NCI-H510A treated with DMSO at 0.1 percent for 48 hours (cell line): ENCODE results near the gene LCP1.
A peak's percentile ranks its signal among the peaks of the same experiment; 100 is the strongest.

ENCODE experiments used
- DNase-seq: peaks from one replicate; lab custom pipeline; 2025; lab: John Stamatoyannopoulos, UW

The LCP1 gene

DNA sequence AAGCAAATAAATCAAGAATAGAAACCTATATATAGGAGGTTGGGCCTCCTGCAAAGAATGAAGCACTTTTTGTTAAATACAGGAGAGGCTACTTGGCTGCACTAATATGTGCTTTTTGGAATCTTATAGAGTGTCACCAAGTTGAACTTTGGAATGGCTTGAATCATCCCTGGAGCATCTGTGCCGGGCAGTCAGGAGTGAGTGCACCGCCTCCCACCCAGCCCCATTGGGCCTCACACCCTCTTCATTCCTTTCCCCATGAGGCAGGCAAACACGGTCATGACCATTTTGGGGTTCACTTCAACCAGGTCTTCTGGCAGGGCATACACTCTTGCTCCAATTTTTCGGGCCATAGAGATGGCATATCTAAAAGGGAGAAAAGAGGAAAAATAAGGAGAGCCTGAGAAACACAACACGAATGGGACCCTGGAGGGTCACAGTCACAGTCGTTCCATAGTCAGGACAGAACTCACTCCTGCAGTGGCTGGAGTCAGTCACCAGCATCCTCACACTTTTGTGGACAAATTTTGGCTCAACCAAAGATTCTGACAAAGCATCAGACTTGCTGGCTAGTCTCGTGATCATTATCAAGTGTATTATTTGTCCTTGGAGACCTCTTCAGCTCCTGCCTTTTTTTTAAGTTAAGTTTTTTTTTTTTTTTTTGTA lies 54.5 kb downstream of the LCP1 start:
- no peak for DNase-seq

DNA sequence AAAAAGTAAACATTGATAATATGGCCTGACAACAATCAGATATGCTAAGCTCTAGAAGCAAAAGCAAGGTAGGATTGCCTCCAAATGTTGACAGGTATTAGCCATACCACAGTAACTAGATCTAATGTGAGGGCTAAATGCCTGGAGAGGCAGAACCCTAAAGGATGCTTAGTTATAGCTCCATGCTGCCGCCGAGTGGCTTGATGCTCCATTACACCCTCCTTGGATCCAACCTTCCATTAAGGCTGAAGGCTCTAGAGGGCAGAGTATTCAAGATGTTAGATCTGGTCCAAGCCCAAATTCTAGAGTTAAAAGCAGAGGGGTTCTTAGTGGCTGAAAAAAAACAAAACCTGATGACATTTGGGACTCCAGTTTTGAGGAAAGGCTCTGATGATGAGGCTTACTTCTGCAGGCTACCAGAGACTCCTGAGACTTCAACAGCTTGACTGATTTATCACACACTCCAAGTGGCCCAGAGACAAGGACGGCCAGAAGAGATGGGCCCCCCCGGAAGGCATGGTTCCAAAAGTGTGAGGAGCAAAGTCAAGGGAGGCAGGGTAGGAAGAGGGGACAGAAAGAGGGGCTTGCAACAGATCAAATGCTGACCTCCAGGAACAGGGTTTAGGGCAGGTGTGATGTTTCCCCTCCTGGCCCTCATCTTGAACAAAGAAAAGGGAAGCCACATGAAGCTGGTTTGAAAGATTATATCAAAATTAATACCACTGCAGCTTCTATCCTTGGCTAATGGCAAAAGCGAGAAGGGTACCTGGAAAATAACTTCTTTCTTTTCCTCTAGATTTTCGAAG lies 55.2 kb downstream of the LCP1 start:
- peak; percentile 30 for DNase-seq

DNA sequence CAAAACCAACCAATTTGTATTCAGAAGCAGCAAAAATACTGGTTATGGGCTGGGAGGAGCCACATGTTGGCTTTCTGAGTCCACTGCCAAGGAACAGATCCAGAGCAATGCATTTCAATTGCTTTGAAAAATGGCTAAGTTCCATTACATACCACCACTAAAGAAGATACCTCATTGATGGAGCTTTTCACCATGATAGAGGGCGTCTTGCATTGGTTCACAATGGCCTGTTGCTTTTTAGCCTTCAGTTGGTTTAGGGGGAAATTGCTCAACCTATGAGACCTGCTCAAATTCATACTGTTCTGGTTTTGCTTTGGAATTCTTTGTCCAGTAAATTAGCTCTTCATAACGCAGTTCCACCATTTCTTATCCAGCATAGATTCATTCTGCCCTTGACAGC lies 55.9 kb downstream of the LCP1 start:
- no peak for DNase-seq

DNA sequence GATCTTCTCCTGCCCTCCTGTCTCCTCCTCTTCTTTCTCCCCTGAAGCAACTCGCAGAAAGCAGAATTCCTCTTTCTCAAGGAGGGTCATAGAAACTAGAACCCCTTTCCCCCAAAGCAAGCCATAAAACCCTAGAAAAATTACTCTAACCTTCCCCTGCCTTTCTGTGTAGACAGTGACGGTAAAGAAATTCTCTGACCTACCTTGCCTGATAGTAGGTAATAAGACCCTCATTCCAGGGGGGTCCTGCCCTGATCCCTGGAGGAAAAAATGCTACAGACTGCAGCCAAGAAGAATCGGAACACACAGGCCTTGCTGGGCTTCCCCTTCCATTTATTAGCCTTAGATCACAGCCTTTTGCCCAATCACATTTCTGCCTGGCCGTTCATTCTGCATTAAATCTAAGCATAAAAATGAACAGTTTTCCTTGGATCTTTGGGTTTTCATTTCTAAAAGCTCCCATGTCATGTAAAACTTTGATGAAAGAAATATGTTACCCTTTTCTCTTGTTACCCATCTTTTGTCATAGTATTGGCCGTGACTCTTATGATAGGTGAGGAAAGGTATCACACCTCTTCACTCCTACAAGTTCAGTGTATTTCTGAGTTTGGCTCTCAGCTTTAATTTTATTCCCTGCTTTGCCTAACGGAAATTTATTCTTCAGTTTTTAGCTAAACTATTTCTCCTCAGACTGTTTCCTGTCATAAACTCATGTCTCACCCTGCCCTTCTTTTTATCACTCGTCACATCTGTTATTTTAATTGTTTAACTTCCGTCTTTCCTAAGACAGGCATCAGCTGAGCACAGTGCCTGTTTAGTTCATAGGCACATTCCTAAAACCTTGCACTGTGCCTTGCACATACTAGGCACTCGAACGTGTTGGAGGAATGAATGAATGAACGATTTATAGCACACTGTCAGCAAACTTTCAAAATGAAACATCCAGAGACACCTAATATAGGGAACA lies 56.7 kb downstream of the LCP1 start:
- no peak for DNase-seq

DNA sequence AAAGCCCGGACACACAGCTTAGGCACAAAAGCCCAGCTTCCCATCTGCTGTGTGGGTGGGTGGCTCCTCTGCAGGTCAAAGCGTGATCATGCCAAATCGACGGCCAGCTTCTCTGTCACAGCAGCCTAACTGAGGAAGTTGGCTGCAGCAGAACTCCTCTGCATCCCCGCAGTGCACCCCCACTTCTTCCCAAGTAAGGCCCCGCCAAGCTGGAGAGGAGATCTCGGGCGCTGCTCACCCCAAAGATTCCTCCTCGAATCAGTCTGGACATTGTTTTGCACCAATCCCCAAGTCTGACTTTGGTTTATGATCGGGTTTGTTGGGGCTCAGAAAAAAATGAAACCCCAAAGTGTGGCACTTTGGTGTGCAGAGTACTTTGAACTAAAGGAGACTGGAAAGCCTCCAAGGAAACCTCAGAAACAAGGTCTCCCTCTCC lies 57.4 kb downstream of the LCP1 start:
- DNase-seq, result no peak

DNA sequence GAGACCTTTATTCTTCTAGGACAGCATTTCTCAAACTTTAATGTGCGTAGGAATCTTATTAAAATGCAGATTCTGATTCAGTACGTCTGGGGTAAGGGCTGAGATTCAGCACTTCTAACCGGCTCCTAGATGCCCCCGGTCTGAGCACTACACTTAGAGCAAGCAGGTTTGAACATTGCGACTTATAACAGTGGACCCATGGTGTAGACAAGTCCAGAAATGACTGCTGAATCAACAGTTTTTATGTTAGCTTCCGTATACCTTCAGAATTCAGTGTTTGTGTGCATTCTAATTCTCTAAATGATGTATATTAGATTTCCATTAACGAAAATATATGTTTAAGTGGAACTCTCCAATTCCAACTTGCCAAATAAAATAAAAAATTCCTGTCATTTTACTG lies 59.7 kb downstream of the LCP1 start:
- DNase-seq, result no peak

DNA sequence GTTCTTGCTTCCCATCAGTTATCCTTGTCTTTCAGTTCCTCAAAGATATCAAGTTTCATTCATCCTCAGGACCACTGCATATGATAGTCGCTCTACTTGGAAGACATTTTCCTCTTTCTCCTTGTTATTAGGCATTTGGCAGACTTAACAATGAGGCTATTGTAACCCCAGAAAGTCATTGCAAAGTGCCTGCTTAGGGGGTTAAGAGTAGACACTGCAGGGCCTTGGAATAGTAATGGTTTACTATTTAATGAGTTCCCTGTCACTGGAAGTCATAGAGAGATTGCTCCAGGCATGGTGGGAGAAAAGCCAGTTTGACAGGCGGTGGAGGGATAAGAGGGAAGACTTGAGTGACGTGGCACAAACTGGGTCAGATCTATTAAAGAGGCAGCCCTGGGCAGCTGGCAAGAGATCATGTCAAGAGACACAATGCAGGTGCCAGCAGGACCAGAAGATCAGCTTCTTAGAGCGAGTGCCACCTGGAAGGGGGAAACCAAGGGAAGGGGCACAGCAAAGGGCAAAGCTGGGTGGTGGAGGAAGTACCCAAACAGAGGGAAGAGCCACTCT lies 60.3 kb downstream of the LCP1 start:
- no peak for DNase-seq

DNA sequence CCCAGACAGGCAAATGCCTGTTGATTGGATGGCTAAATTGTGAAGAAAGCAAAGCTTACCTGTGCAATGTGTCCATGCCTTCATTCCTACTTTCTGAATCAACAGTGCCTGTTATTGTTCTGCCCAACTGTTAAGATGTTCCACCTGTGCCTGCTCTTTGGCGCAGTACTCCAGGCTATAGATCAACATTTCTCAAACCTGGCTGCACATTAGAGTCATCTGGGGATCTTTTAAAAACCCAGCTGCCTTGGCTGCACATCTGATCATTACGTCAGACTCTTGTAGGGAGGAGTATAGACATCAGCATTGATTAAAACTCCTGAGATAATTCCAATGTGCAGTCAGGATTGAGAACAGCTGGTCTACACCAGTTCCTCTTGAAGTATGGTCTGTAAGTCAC lies 60.9 kb downstream of the LCP1 start:
- no peak for DNase-seq

DNA sequence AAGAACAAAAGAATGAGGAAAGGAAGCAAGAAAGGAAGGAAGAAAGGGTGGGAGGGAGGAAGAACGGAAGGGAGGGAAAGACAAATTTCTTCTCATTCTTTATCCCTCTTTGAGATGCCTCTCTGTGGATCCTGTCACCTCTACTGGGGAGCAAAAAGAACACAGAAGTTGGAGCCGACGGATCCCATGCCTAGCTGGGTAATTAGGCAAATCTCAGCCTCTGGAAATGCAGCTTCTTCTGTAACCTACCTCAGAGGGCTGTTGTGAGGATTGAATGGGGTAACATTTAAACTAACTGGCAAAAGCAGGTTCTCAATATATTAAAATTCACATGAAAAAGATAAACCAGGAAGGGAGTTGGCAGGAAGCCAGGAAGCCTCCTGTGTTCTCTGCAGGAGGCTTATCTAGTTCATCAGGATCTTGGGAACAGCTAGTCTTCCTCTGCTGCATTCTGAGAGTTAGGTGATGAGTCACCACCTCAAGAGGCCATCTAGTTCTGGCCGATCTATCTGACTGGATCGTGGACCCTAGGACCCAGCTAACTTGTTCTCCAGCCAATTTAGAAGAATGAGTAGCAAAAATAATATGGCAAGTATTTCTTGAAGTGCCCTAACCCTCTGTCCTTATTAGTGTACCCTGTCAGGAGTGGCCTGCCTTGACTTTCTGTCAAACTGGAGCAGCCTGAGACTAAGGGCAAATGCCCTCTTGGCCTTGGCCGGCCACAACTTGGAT lies 61.9 kb downstream of the LCP1 start:
- no peak for DNase-seq

DNA sequence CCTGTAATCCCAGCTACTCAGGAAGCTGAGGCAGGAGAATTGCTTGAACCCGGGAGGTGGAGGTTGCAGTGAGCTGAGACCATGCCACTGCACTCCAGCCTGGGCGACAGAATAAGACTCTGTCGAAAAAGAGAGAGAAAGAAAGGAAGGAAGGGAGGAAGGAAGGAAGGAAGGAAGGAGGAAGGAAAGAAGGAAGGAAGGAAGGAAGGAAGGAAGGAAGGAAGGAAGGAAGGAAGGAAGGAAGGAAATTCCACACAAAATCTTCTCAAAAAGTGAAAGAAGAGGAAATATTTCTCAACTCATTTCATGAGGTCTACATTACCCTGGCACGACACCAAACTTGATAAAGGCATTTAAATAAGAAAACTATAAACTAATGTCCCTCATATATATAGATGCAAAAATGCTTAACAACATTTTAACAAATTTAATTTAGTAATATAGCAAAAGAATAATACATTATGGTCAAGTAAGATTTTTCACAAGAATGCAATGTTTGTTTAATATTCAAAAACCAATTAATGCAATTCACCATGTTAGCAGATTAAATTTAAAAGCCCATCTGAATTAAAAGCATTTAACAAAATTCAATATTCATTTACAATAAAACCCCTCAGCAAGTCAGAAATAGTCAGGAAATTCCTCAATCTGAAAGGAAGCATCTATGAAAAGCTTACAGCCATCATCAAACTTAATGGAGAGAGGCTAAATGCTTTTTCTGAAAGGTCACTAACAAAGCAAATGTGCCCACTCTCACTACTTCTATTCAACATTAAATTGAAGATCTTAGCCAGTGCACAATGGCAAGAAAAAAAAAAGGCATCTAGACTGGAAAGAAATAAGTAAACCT lies 65.1 kb downstream of the LCP1 start:
- no peak for DNase-seq

DNA sequence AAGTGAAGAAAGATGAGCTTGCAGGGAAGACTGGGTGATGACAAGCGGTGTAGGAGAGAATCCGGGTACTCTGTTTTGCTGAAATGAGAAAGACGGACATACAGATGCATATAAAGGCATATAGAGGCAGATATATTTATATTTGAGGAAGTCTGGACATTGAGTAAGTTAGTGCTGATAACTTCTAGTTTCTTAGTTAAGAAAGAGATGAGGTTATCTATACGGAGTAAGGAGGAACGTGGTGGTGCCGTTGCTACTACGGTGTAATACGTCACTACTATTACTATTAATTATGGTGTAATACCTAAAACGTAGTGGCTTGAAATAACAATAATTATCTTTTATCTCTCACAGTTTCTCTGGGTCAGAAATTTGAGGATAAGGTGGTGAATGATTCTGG lies 67.4 kb downstream of the LCP1 start:
- no peak for DNase-seq

DNA sequence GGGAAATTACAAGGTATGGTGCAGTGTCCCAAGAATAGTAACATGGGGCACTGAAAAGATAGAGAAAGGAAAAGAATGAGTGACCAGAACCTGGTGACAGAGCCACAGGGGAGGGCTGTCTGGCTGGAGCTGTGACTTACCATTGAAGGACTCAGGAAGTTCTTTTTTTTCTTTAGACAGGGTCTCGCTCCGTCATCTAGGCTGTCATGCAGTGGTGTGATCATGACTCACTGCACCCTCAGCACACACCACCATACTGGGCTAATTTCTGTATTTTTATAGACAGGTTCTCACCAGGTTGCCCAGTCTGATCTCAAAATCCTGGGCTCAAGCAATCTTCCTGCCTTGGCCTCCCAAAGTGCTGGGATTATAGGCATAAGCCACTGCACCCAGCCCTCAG lies 68.4 kb downstream of the LCP1 start:
- DNase-seq, result no peak

DNA sequence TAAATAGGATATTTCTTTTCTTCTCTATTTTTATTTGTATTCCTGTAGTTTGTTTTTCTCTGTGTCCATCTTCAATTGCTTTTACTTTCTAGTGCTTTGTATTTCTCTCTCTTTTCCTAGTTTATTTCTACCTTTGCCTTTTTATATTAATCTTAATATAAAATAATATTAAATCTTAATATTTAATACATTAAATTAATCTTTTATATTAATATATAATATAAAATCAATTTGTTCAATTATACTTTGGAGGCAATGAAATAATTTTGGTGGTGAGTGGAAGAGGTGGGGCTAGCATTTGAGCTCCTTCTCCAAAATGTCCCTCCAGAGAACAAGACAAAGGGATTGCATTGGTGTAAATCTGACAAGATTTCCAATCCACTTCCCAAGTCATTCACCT lies 70.8 kb downstream of the LCP1 start:
- no peak for DNase-seq

DNA sequence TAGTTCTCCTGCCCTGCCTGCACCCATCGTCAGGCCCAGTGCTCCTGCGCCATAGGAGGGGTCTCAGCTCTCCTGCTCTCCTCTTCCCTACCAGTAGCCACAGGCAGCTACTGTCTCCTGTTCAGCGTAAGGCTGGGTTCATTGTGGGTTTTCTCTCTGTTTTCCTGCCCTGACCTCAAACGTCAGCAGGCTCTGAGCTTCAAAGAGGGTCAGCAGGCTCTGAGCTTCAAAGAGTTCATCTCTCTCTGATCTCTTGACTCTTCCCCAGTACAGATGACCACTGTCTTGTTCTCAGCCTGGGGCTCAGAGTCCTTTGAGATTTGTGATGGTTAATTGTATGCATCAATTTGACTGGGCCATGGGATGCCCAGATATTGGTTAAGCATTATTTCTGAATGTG lies 72.5 kb downstream of the LCP1 start:
- no peak for DNase-seq

DNA sequence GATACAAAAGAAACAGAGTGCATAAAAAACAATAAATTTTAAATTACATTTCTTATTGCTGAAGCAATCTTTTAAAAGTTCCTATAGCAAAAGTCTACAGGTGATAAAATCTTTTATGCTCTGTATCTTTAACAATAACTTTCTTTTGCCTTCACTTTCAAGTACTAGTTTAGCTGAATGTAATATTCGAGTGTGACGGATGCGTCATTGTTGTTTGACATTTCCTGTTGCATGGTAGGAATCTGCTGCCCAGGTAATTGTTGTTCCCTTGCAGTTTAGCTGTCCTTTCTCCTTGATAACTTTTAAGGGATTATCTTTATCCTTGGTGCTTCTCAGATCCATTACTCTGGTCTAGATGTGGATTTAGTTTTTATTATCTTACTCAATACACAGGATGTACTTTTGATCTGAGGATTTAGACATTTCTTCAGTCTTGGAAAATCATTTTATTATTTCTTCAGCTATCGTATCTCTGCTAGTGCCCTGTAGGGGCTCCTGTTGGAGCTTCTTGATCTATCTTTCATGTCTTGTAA lies 75.1 kb downstream of the LCP1 start:
- no peak for DNase-seq

DNA sequence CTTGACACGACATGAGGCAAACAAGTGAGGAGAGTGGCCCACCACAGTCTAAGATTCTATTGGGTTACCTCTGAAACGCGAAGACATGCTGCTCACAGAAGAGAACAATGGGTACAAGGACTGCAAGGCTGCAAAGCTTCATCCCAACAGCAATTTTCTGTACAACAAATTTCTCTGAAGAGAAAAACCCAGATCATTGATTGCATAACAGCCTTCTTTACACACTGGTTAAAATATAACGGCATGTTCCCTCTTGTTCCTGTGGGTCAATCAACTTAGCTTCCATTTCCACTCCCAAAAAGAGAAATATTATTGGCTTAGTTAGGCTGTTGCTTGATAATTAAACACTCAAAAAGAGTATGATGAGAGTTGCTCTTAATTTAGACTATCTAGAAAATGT lies 77.1 kb downstream of the LCP1 start, which contains the start of gene CPB2:
TSS of gene CPB2 (minus strand) at position 166 of the 400 bp plus-strand sequence. CDS start at position 142, 24 bp downstream.
- no peak for DNase-seq

DNA sequence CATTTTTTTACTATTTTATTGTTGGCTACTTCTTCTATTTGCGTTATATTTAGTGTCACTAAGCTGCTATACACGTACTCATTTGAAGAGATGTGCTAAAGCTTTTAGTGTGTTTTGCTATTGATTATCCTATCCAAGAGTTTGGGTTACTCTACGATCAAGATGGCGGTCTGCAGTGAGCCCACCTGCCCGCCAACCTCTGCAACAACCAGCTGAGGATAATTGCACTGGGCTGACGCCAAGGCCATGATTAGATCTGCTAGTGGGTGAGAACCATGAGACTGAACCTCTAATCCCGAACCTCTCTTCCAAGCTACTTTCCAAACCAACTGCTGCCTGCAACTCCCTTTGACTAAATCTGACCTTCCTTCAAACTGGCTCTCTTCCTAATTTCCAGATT lies 78.9 kb downstream of the LCP1 start:
- DNase-seq, result no peak

DNA sequence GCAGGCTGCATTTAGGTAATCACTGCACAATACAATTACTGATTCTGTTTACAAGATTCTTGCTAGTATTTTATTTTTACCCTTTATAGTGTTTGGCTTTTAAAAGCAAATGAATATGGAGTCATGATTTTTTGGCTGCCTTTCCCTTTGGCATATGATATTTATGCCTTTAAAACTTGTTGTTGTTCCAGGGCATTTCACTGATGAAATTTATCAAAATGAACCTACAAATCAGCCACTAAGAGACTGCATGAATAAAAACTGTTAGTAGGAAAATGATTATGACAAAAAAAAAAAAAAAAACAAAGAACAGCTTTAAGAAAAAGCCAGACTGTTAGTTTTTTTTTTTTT lies 79.7 kb downstream of the LCP1 start:
- DNase-seq, result no peak

DNA sequence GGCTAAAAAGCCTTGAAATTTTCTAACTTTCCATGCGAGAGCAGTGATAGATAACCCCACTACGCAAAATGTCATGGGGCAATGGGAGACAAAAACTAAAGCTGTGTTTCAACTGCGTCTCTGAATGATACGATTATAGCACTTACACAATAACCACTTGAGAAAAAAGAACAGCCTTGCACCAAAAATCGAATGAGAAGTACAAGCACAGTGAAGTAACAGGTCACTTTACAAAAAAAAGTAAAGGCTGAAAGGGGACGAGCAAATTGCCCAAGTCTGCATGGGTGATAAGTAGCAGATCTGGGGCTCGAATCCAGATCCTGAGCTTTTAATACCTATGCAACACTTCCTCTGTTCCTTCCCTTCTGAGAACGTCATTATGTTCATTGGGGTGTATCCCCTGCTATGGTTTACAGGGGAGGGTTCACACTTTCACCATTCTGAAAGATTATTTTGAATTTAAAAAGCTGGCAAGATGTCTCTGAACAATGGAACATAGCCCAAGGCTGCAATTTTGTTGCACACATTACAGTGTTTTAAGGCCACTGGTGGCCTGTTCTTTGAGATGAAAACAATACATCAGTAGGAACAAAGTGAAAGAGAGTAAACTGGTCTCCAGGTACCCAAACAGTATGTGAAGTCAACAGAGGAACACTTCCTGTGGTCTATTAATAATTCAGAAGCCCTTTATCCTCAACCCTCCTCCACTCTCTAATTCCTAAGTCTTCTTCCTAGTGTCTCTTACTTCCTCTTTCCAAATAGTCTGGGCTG lies 80.3 kb downstream of the LCP1 start:
- DNase-seq, result no peak

DNA sequence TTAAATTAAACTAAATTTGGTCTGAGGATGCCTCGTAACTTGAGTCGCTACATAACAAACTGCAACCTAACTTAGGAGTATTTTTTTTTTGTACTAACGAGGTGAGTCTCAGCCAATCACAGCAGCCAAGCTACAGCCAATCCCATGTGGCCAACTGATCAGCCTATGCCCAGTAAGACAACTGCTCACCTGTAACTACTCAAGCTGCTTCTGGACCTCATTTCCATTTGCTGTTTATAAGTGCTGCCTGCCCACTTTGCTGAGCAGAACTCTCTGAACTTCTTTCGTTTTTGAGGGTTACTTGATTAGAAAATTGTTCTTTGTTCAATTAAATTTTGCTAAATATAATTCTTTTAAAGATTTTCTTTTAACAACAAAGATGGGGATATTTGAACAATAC lies 81.0 kb downstream of the LCP1 start:
- no peak for DNase-seq
